WTC11 (cell line): ENCODE data around the gene SORCS1. TPM values are rescaled to one million over a fixed set of nuclear protein-coding genes. Genes with fewer than 3 reads are reported as not detected.

Experiments
- ATAC-seq: fragments of 200-7000 bp; cut with Tn5 transposase; 2 replicates; pipeline ENCODE4 v1.10.0; 2021; ENCODE audit warnings: mild to moderate bottlenecking, moderate library complexity
- CTCF ChIA-PET: fragments of 300-600 bp; sonication (Branson Sonifier 250); formaldehyde crosslinking; loops from one replicate; lab custom pipeline; 2021; ENCODE audit warnings: antibody characterized with exemption; lab: Charles Lee
- POLR2A ChIA-PET: fragments of 350-600 bp; sonication (Branson Sonifier 250); formaldehyde crosslinking; loops from one replicate; lab custom pipeline; 2021; ENCODE audit warnings: antibody characterized with exemption; lab: Charles Lee
- DNase-seq: peaks from one replicate; pipeline ENCODE4 v3.0.0; 2021; ENCODE audit warnings: low spot score
- H3K27ac Mint-ChIP-seq: 2 replicates; pipeline ENCODE4 v1.8.0; 2021; ENCODE audit warnings: mixed read lengths
- H3K27me3 Mint-ChIP-seq: 2 replicates; pipeline ENCODE4 v1.8.0; 2021; ENCODE audit warnings: low read depth, mild to moderate bottlenecking, moderate library complexity, mixed read lengths
- H3K36me3 Mint-ChIP-seq: 2 replicates; pipeline ENCODE4 v1.8.0; 2021; ENCODE audit warnings: mixed read lengths
- H3K4me1 Mint-ChIP-seq: 2 replicates; pipeline ENCODE4 v1.8.0; 2022; ENCODE audit warnings: mixed read lengths
- H3K4me3 Mint-ChIP-seq: 2 replicates; pipeline ENCODE4 v1.8.0; 2021; ENCODE audit warnings: mild to moderate bottlenecking, moderate library complexity, mixed read lengths
- H3K9me3 Mint-ChIP-seq: 2 replicates; pipeline ENCODE4 v1.8.0; 2021; ENCODE audit warnings: mixed read lengths
- ATF1 ChIP-seq: sonication (generic); formaldehyde crosslinking; IDR thresholded peaks from 2 replicates; pipeline ENCODE4 v1.8.1; 2023; ENCODE audit warnings: mild to moderate bottlenecking, moderate library complexity, missing genetic modification reagents
- GABPB1 ChIP-seq: sonication (generic); formaldehyde crosslinking; IDR thresholded peaks from 2 replicates; pipeline ENCODE4 v1.8.1; 2023; ENCODE audit warnings: mild to moderate bottlenecking, missing genetic modification reagents
- GRHL2 ChIP-seq: fragments of 250-450 bp; sonication (Bioruptor Pico); IDR thresholded peaks from 2 replicates; pipeline ENCODE4 v1.8.0; 2022; ENCODE audit warnings: mild to moderate bottlenecking, moderate library complexity; ENCODE audit not compliant: insufficient replicate concordance, severe bottlenecking
- JUN ChIP-seq: sonication (generic); formaldehyde crosslinking; IDR thresholded peaks from 2 replicates; pipeline ENCODE4 v1.8.0; 2023; ENCODE audit warnings: mild to moderate bottlenecking, missing genetic modification reagents
- MXD4 ChIP-seq: fragments of 250-450 bp; sonication (Bioruptor Pico); IDR thresholded peaks from 2 replicates; pipeline ENCODE4 v1.8.0; 2021; ENCODE audit warnings: mild to moderate bottlenecking, moderate library complexity, borderline replicate concordance
- NFYB ChIP-seq: sonication (generic); formaldehyde crosslinking; conservative IDR thresholded peaks from 2 replicates; pipeline ENCODE4 v1.8.0; 2022; ENCODE audit warnings: low read depth, missing genetic modification reagents
- NR1H2 ChIP-seq: sonication (generic); formaldehyde crosslinking; IDR thresholded peaks from 2 replicates; pipeline ENCODE4 v1.9.0; 2021; ENCODE audit warnings: mild to moderate bottlenecking, moderate library complexity, missing genetic modification reagents
- PRRX2 ChIP-seq: fragments of 250-450 bp; sonication (Bioruptor Pico); IDR thresholded peaks from 2 replicates; pipeline ENCODE4 v1.8.0; 2021; ENCODE audit warnings: mild to moderate bottlenecking
- RORB ChIP-seq: fragments of 250-450 bp; sonication (Bioruptor Pico); IDR thresholded peaks from 2 replicates; pipeline ENCODE4 v1.9.0; 2021; ENCODE audit warnings: mild to moderate bottlenecking
- ZNF219 ChIP-seq: sonication (generic); formaldehyde crosslinking; IDR thresholded peaks from 2 replicates; pipeline ENCODE4 v1.8.0; 2023; ENCODE audit warnings: missing genetic modification reagents, mild to moderate bottlenecking, borderline replicate concordance
- total RNA-seq: library from RNA; stranded (reverse); gene quantifications from 3 replicates; pipeline ENCODE4 v1.2.3, GENCODE V29; 2021
- TF ChIP-seq, protein P1 (sequence below): sonication (generic); formaldehyde crosslinking; IDR thresholded peaks from 2 replicates; pipeline ENCODE4 v1.8.0; 2022; ENCODE audit warnings: missing genetic modification reagents
- TF ChIP-seq, protein P2 (sequence below): sonication (generic); formaldehyde crosslinking; IDR thresholded peaks from 2 replicates; pipeline ENCODE4 v1.8.1; 2023; ENCODE audit warnings: mild to moderate bottlenecking, missing genetic modification reagents, borderline replicate concordance
- TF ChIP-seq, protein P3 (sequence below): sonication (generic); formaldehyde crosslinking; IDR thresholded peaks from 2 replicates; pipeline ENCODE4 v1.8.0; 2022; ENCODE audit warnings: mild to moderate bottlenecking, missing genetic modification reagents
- TF ChIP-seq, protein P4 (sequence below): sonication (generic); formaldehyde crosslinking; IDR thresholded peaks from 2 replicates; pipeline ENCODE4 v1.8.1; 2022; ENCODE audit warnings: missing genetic modification reagents, borderline replicate concordance
- TF ChIP-seq, protein P5 (sequence below): sonication (generic); formaldehyde crosslinking; IDR thresholded peaks from 2 replicates; pipeline ENCODE4 v1.8.1; 2023; ENCODE audit warnings: mild to moderate bottlenecking, moderate library complexity, missing genetic modification reagents

Gene SORCS1
- total RNA-seq, 1 experiment from 2014 or later: 3.3 TPM

DNA sequence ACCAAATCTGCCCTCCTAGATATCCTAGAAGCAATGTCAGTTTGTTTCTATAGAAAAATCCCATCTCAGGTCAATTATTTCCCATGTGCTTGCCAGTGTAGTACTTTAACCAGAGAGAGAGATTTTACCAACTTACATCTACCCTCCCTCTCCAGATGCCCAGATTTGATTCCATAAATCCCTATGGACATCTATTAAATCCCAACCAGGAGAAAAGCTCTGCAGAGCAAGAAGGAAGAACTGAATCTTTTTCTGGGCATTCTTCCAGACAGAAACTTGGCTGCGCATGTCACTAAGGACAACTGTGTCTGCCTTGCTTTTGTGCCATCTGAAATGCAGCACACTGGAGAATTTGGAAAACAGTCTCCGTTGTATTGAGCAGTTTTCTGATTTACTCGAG lies 597.6 kb downstream of the SORCS1 start:
- POLR2A ChIA-PET: interaction anchor here (0.6 kb wide), 1 partner anchor 58 kb away, joined by 7 read pairs; no protein-coding TSS in a partner anchor
- ATAC-seq (no peak), DNase-seq (no peak)
- Mint-ChIP-seq H3K4me3 (no peak overlapping the region), H3K9me3 (no peaks in the 10 kb centered on the region), H3K4me1 (peaks cover 20% of the 10 kb centered on the region), H3K27ac (no peak overlapping the region), H3K27me3 (peaks cover 5% of the 10 kb centered on the region; the same call in 1 of the 2 replicates), H3K36me3 (no peaks in the 10 kb centered on the region)
- TF ChIP-seq RORB (CRISPR knock-in tag): no peak
- no peak for TF ChIP-seq ATF1 (CRISPR knock-in tag)
- no peak for TF ChIP-seq NR1H2 (CRISPR knock-in tag)
- TF ChIP-seq, protein P1, sequence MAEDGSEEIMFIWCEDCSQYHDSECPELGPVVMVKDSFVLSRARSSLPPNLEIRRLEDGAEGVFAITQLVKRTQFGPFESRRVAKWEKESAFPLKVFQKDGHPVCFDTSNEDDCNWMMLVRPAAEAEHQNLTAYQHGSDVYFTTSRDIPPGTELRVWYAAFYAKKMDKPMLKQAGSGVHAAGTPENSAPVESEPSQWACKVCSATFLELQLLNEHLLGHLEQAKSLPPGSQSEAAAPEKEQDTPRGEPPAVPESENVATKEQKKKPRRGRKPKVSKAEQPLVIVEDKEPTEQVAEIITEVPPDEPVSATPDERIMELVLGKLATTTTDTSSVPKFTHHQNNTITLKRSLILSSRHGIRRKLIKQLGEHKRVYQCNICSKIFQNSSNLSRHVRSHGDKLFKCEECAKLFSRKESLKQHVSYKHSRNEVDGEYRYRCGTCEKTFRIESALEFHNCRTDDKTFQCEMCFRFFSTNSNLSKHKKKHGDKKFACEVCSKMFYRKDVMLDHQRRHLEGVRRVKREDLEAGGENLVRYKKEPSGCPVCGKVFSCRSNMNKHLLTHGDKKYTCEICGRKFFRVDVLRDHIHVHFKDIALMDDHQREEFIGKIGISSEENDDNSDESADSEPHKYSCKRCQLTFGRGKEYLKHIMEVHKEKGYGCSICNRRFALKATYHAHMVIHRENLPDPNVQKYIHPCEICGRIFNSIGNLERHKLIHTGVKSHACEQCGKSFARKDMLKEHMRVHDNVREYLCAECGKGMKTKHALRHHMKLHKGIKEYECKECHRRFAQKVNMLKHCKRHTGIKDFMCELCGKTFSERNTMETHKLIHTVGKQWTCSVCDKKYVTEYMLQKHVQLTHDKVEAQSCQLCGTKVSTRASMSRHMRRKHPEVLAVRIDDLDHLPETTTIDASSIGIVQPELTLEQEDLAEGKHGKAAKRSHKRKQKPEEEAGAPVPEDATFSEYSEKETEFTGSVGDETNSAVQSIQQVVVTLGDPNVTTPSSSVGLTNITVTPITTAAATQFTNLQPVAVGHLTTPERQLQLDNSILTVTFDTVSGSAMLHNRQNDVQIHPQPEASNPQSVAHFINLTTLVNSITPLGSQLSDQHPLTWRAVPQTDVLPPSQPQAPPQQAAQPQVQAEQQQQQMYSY (CRISPR knock-in tag): no peak
- no peak for TF ChIP-seq GABPB1 (CRISPR knock-in tag)
- TF ChIP-seq MXD4 (CRISPR knock-in tag): no peak
- TF ChIP-seq GRHL2 (CRISPR knock-in tag): no peak
- no peak for TF ChIP-seq ZNF219 (CRISPR knock-in tag)
- TF ChIP-seq, protein P2, sequence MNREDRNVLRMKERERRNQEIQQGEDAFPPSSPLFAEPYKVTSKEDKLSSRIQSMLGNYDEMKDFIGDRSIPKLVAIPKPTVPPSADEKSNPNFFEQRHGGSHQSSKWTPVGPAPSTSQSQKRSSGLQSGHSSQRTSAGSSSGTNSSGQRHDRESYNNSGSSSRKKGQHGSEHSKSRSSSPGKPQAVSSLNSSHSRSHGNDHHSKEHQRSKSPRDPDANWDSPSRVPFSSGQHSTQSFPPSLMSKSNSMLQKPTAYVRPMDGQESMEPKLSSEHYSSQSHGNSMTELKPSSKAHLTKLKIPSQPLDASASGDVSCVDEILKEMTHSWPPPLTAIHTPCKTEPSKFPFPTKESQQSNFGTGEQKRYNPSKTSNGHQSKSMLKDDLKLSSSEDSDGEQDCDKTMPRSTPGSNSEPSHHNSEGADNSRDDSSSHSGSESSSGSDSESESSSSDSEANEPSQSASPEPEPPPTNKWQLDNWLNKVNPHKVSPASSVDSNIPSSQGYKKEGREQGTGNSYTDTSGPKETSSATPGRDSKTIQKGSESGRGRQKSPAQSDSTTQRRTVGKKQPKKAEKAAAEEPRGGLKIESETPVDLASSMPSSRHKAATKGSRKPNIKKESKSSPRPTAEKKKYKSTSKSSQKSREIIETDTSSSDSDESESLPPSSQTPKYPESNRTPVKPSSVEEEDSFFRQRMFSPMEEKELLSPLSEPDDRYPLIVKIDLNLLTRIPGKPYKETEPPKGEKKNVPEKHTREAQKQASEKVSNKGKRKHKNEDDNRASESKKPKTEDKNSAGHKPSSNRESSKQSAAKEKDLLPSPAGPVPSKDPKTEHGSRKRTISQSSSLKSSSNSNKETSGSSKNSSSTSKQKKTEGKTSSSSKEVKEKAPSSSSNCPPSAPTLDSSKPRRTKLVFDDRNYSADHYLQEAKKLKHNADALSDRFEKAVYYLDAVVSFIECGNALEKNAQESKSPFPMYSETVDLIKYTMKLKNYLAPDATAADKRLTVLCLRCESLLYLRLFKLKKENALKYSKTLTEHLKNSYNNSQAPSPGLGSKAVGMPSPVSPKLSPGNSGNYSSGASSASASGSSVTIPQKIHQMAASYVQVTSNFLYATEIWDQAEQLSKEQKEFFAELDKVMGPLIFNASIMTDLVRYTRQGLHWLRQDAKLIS (CRISPR knock-in tag): no peak
- no peak for TF ChIP-seq NFYB
- no peak for TF ChIP-seq JUN (CRISPR knock-in tag)
- CTCF ChIA-PET: no interaction called here

DNA sequence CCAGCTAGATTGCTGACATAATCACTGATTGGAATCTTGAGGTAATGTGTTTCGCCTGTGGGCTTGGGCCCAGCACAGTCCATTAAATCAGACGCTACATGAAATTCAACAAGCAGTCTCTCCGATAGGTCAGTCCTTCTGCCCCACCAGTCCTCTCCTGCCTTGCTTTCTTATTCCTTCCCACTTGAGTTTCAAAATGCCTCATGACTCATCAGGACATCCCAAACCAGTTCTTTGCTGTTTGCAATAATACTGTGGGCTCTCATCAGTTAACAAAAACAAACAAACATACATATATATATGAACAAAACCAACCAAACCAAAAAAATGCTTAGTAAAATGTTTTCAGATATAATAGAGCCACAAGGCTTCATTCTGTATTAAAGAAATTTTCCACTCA lies 599.0 kb downstream of the SORCS1 start:
- ATAC-seq (no peak), DNase-seq (no peak)
- no peak overlapping the region for H3K27ac Mint-ChIP-seq
- TF ChIP-seq, protein P3, sequence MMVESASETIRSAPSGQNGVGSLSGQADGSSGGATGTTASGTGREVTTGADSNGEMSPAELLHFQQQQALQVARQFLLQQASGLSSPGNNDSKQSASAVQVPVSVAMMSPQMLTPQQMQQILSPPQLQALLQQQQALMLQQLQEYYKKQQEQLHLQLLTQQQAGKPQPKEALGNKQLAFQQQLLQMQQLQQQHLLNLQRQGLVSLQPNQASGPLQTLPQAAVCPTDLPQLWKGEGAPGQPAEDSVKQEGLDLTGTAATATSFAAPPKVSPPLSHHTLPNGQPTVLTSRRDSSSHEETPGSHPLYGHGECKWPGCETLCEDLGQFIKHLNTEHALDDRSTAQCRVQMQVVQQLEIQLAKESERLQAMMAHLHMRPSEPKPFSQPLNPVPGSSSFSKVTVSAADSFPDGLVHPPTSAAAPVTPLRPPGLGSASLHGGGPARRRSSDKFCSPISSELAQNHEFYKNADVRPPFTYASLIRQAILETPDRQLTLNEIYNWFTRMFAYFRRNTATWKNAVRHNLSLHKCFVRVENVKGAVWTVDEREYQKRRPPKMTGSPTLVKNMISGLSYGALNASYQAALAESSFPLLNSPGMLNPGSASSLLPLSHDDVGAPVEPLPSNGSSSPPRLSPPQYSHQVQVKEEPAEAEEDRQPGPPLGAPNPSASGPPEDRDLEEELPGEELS (CRISPR knock-in tag): no peak
- TF ChIP-seq, protein P4, sequence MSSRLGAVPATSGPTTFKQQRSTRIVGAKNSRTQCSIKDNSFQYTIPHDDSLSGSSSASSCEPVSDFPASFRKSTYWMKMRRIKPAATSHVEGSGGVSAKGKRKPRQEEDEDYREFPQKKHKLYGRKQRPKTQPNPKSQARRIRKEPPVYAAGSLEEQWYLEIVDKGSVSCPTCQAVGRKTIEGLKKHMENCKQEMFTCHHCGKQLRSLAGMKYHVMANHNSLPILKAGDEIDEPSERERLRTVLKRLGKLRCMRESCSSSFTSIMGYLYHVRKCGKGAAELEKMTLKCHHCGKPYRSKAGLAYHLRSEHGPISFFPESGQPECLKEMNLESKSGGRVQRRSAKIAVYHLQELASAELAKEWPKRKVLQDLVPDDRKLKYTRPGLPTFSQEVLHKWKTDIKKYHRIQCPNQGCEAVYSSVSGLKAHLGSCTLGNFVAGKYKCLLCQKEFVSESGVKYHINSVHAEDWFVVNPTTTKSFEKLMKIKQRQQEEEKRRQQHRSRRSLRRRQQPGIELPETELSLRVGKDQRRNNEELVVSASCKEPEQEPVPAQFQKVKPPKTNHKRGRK (CRISPR knock-in tag): no peak
- TF ChIP-seq, protein P5, sequence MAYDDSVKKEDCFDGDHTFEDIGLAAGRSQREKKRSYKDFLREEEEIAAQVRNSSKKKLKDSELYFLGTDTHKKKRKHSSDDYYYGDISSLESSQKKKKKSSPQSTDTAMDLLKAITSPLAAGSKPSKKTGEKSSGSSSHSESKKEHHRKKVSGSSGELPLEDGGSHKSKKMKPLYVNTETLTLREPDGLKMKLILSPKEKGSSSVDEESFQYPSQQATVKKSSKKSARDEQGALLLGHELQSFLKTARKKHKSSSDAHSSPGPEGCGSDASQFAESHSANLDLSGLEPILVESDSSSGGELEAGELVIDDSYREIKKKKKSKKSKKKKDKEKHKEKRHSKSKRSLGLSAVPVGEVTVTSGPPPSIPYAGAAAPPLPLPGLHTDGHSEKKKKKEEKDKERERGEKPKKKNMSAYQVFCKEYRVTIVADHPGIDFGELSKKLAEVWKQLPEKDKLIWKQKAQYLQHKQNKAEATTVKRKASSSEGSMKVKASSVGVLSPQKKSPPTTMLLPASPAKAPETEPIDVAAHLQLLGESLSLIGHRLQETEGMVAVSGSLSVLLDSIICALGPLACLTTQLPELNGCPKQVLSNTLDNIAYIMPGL (CRISPR knock-in tag): no peak
- TF ChIP-seq PRRX2 (CRISPR knock-in tag): no peak
- no peaks in the 10 kb centered on the region for H3K36me3 Mint-ChIP-seq
- H3K9me3 Mint-ChIP-seq: no peaks in the 10 kb centered on the region
- CTCF ChIA-PET: no interaction called here
- H3K4me1 Mint-ChIP-seq: peaks cover 20% of the 10 kb centered on the region
- POLR2A ChIA-PET: no interaction called here
- H3K27me3 Mint-ChIP-seq: peaks cover 5% of the 10 kb centered on the region; the same call in 1 of the 2 replicates
- no peak overlapping the region for H3K4me3 Mint-ChIP-seq
